ENCODE measurements around the gene PLD4.
"Not testable (repeated sequence)": the region's sequence is repeated elsewhere in the genome, so short reads cannot be mapped to it uniquely, and the experiment has no call there.

Gene PLD4

GRCh38 chr14:104886690-104887622, 37.7 kb upstream of the PLD4 start:
- DNase-seq = no peak

GRCh38 chr14:104887623-104888488, 36.8 kb upstream of the PLD4 start:
- no peak for DNase-seq

GRCh38 chr14:104888489-104889374, 35.9 kb upstream of the PLD4 start:
- DNase-seq = no peak

GRCh38 chr14:104889375-104889757, 35.3 kb upstream of the PLD4 start:
- no peak for DNase-seq

GRCh38 chr14:104890292-104890691, 34.4 kb upstream of the PLD4 start:
- not testable (repeated sequence) for DNase-seq

- no peak for DNase-seq
These were observed 33.5 kb upstream of the PLD4 start for GRCh38 chr14:104891121-104891551.

GRCh38 chr14:104891664-104892530, 32.8 kb upstream of the PLD4 start:
- no peak for DNase-seq

GRCh38 chr14:104892531-104893434, 31.9 kb upstream of the PLD4 start:
- no peak for DNase-seq

- no peak for DNase-seq
These were observed 31.1 kb upstream of the PLD4 start for GRCh38 chr14:104893435-104894207.

- DNase-seq = no peak
These were observed 30.1 kb upstream of the PLD4 start for GRCh38 chr14:104894331-104895206.

GRCh38 chr14:104895207-104895785, 29.4 kb upstream of the PLD4 start:
- no peak for DNase-seq

- no peak for DNase-seq
These were observed 28.7 kb upstream of the PLD4 start for GRCh38 chr14:104895786-104896661.

- DNase-seq = no peak
These were observed 27.1 kb upstream of the PLD4 start for GRCh38 chr14:104897330-104898194.

- no peak for DNase-seq
These were observed 26.5 kb upstream of the PLD4 start for GRCh38 chr14:104898195-104898558.

GRCh38 chr14:104898870-104899510, 25.7 kb upstream of the PLD4 start:
- no peak for DNase-seq

- DNase-seq = no peak
These were observed 24.9 kb upstream of the PLD4 start for GRCh38 chr14:104899781-104900180.

Data from CD4-positive, alpha-beta T cell treated with Interleukin-17A for 1 hour (primary cell).